KMS-11 (cell line): ENCODE results near the gene WBP1L.
A peak's percentile ranks its signal among the peaks of the same experiment; 100 is the strongest.

ENCODE experiments used
- H2AFZ ChIP-seq: fragments of 200-600 bp; sonication (generic); 2 replicates; pipeline ENCODE4 v1.6.1; 2016; ENCODE audit warnings: antibody characterized with exemption, mixed run types, low read depth
- H3K27ac ChIP-seq: fragments of 200-600 bp; sonication (generic); 2 replicates; pipeline ENCODE4 v1.6.1; 2016; ENCODE audit warnings: mild to moderate bottlenecking, mixed run types
- H3K27me3 ChIP-seq: fragments of 200-600 bp; sonication (generic); 2 replicates; pipeline ENCODE4 v1.6.1; 2017; ENCODE audit warnings: mild to moderate bottlenecking, low read depth, mixed run types, moderate library complexity; ENCODE audit not compliant: insufficient read depth
- H3K36me3 ChIP-seq: fragments of 200-600 bp; sonication (generic); 2 replicates; pipeline ENCODE4 v1.6.1; 2017; ENCODE audit warnings: mild to moderate bottlenecking, mixed run types; ENCODE audit not compliant: insufficient read depth
- H3K4me1 ChIP-seq: fragments of 200-600 bp; sonication (generic); 2 replicates; pipeline ENCODE4 v1.6.1; 2016; ENCODE audit warnings: mild to moderate bottlenecking, low read depth, mixed run types; ENCODE audit not compliant: poor library complexity, severe bottlenecking
- H3K4me2 ChIP-seq: fragments of 200-600 bp; sonication (generic); 2 replicates; pipeline ENCODE4 v1.7.0; 2016; ENCODE audit warnings: mild to moderate bottlenecking, mixed run types
- H3K4me3 ChIP-seq: fragments of 200-600 bp; sonication (generic); IDR thresholded peaks from 2 replicates; pipeline ENCODE4 v1.6.1; 2017; ENCODE audit warnings: low read depth, low read length, mixed read lengths; ENCODE audit not compliant: insufficient read depth
- H3K79me2 ChIP-seq: fragments of 200-600 bp; sonication (generic); 2 replicates; pipeline ENCODE4 v1.6.1; 2016; ENCODE audit warnings: low read depth, mixed run types; ENCODE audit not compliant: insufficient read depth
- H3K9ac ChIP-seq: fragments of 200-600 bp; sonication (generic); 2 replicates; pipeline ENCODE4 v1.6.1; 2016; ENCODE audit warnings: mild to moderate bottlenecking, mixed run types
- H4K20me1 ChIP-seq: fragments of 200-600 bp; sonication (generic); 2 replicates; pipeline ENCODE4 v1.6.1; 2016; ENCODE audit warnings: mild to moderate bottlenecking, mixed run types; ENCODE audit not compliant: insufficient read depth
- TF ChIP-seq, protein P1 (sequence below): fragments of 200-600 bp; sonication (generic); conservative IDR thresholded peaks from 2 replicates; pipeline ENCODE4 v1.6.1; 2017; ENCODE audit warnings: low read depth, mild to moderate bottlenecking, antibody characterized with exemption, low read length, moderate library complexity, mixed read lengths

The WBP1L gene

DNA sequence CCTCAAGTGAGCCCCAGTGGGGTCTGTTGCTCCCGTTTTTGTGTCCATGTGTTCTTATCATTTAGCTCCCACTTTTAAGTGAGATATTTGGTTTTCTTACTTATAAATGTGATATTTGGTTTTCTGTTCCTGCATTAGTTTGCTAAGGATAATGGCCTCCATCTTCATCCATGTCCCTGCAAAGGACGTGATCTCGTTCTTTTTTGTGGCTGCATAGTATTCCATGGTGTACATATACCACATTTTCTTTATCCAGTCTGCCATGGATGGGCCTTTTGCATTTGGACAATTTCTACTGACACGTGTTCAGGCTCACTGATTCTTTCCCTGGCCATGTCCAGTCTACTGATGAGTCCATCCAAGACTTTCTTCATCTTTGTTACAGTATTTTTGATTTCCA lies 19.8 kb upstream of the WBP1L start:
- Histone ChIP-seq H3K27me3 (no peaks in the 10 kb centered on the region), H3K36me3 (no peaks in the 10 kb centered on the region), H4K20me1 (no peaks in the 10 kb centered on the region), H2AFZ (no peak overlapping the region), H3K4me1 (peaks cover 31% of the 10 kb centered on the region), H3K79me2 (peaks cover 18% of the 10 kb centered on the region; the same call in 1 of the 2 replicates), H3K4me2 (no peak overlapping the region), H3K9ac (no peak overlapping the region), H3K27ac (no peak overlapping the region), H3K4me3 (no peak overlapping the region)
- TF ChIP-seq, protein P1, sequence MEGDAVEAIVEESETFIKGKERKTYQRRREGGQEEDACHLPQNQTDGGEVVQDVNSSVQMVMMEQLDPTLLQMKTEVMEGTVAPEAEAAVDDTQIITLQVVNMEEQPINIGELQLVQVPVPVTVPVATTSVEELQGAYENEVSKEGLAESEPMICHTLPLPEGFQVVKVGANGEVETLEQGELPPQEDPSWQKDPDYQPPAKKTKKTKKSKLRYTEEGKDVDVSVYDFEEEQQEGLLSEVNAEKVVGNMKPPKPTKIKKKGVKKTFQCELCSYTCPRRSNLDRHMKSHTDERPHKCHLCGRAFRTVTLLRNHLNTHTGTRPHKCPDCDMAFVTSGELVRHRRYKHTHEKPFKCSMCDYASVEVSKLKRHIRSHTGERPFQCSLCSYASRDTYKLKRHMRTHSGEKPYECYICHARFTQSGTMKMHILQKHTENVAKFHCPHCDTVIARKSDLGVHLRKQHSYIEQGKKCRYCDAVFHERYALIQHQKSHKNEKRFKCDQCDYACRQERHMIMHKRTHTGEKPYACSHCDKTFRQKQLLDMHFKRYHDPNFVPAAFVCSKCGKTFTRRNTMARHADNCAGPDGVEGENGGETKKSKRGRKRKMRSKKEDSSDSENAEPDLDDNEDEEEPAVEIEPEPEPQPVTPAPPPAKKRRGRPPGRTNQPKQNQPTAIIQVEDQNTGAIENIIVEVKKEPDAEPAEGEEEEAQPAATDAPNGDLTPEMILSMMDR, result no peak

DNA sequence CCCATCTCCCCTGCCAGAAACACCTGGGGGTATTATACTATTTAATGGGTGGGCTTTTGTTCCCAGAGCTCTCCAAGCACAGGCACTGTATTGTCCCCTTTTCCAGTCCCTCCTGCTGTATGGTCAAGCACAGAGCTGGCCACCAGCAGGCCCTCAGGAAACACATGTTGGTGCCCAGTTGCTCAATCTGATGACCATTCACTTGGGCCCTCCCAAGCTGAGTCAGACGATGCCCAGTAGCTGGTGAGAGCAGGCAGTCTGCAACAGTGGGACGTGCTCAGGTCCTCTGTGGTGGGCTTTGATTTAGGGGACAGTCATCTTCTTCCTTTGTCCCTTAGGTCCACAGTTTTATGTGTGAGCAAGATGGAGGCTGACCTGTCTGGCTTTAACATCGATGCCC lies 17.5 kb upstream of the WBP1L start:
- TF ChIP-seq, protein P1, result no peak
- no peak overlapping the region for H3K9ac ChIP-seq
- H3K27me3 ChIP-seq, result no peaks in the 10 kb centered on the region
- H4K20me1 ChIP-seq, result no peaks in the 10 kb centered on the region
- peaks cover 10% of the 10 kb centered on the region; the same call in 1 of the 2 replicates for H3K79me2 ChIP-seq
- peaks cover 32% of the 10 kb centered on the region for H3K4me1 ChIP-seq
- H3K36me3 ChIP-seq, result no peaks in the 10 kb centered on the region
- no peak overlapping the region for H3K4me3 ChIP-seq
- no peak overlapping the region for H3K27ac ChIP-seq
- no peak overlapping the region for H3K4me2 ChIP-seq
- no peak overlapping the region for H2AFZ ChIP-seq

DNA sequence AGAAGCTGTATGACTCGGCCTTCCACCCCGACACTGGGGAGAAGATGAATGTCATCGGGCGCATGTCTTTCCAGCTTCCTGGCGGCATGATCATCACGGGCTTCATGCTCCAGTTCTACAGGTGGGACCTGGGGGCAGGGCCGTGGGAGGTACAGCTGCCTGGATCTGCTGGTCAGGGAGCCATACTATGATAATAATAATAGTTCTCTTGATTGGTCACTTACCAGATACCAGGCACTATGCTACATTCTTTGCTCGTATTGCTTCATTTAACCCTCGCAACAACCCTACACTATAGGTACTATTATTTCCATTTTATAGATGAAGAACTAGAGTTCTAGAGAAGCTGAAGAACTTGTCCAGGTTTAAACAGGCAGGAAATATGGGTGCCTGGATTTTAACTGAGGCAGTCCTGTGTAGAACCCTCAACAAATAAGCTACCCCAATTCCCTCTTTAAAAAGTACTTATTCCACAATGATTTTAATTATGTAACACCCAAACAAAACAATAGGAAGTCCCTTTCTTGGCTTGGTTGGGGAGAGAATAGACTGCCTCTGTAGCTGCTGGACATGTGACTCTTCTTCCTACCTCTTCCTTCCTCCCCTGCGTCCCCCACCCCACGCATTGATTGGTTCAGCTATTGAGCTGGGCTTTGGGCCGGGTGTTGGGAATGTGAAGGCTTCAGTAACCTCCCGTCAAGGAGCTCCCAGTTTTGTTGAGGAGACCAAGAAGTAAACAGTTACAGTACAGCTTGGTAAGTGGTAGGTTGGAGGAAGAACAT lies 16.5 kb upstream of the WBP1L start:
- H4K20me1 ChIP-seq, result no peaks in the 10 kb centered on the region
- H3K4me2 ChIP-seq, result no peak overlapping the region
- H3K36me3 ChIP-seq, result no peaks in the 10 kb centered on the region
- no peak overlapping the region for H2AFZ ChIP-seq
- TF ChIP-seq, protein P1, result no peak
- H3K27me3 ChIP-seq, result no peaks in the 10 kb centered on the region
- no peak overlapping the region for H3K4me3 ChIP-seq
- H3K79me2 ChIP-seq, result peaks cover 10% of the 10 kb centered on the region; the same call in 1 of the 2 replicates
- H3K4me1 ChIP-seq, result peaks cover 32% of the 10 kb centered on the region
- H3K27ac ChIP-seq, result no peak overlapping the region
- H3K9ac ChIP-seq, result no peak overlapping the region

DNA sequence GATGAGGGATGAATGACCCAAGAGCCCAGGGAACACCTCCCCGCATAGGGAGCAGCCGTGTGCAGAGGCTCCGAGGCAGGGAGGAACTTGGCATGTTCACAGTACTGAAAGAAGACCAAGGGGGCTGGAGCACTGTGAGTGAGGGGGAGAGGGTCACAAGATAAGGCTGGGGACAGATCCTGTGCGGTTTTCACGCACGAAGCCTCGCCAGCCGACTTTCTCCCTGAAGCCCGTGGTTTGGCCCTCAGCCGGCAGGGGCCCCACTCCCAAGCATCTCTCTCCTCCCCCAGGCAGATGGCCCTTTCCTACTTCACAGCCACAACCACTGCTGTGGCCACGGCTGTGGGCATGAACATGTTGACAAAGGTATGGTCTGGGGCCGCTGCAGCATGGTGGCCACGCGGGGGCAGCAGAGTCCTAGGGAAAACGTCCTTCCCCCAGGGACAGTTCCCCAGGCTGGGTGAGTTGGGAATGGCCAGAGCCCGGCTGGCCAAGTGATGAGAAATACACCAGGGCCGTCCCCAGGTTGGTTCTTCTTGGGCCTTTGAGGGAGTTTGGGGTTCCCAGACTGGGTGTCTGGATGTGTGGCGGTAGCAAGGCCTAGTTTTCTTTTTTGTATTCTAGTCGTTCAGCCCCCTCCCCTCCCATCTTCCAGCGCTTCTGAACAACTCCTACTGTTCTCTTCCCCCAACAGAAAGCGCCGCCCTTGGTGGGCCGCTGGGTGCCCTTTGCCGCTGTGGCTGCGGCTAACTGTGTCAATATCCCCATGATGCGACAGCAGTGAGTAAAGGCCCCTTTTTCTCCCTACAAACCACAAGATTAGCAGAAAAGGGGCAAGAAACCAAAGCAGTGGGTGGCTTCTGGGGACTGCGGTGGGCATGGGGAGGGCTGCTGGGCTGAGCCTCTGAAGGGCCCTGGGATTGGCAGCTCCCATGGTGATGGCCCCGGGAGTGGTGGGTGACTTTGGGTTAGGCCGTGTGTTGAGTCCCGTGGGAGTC lies 14.4 kb upstream of the WBP1L start:
- H3K27ac ChIP-seq, result no peak overlapping the region; the same call in 1 of the 2 replicates
- H4K20me1 ChIP-seq, result no peaks in the 10 kb centered on the region
- TF ChIP-seq, protein P1, result peak; percentile 90
- no peaks in the 10 kb centered on the region for H3K27me3 ChIP-seq
- no peaks in the 10 kb centered on the region for H3K36me3 ChIP-seq
- peaks cover 32% of the 10 kb centered on the region for H3K4me1 ChIP-seq
- H2AFZ ChIP-seq, result no peak overlapping the region
- H3K4me2 ChIP-seq, result no peak overlapping the region
- no peak overlapping the region for H3K4me3 ChIP-seq
- no peak overlapping the region for H3K9ac ChIP-seq
- 0 out of 2 replicates have a peak, but pooled peaks cover 4% of the 10 kb centered on the region for H3K79me2 ChIP-seq
